GM19324 (cell line): Measurements from ENCODE around the gene NFKBIZ.
"Not testable (repeated sequence)": the region's sequence is repeated elsewhere in the genome, so short reads cannot be mapped to it uniquely, and the experiment has no call there.

Experiments
- ATAC-seq: cut with Tn5 transposase; IDR thresholded peaks from one replicate; pipeline ENCODE4 v1.9.1; 2021; ENCODE audit warnings: mild to moderate bottlenecking, moderate library complexity; ENCODE audit not compliant: unreplicated experiment, low FRiP score

Gene NFKBIZ

DNA sequence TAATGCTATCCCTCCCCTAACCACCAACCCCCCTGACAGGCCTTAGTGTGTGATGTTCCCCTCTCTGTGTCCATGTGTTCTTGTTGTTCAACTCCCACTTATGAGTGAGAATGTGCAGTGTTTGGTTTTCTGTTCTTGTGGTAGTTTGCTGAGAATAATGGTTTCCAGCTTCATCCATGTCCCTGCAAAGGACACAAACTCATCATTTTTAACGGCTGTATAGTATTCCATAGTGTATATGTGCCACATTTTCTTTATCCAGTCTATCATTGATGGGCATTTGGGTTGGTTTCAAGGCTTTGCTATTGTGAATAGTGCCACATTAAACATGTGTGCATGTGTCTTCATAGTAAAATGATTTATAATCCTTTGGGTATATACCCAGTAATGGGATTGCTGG is 56.3 kb downstream of the NFKBIZ start:
- ATAC-seq: not testable (repeated sequence)
